B cell (primary cell): Measurements from ENCODE around the gene NKX6-2. TPM values are rescaled to one million over a fixed set of nuclear protein-coding genes. Genes with fewer than 3 reads are reported as not detected.

ENCODE experiments used
- ATAC-seq: fragments of 200-7000 bp; cut with Tn5 transposase; one replicate; pipeline ENCODE4 v1.10.0; 2021; ENCODE audit warnings: low read depth, mild to moderate bottlenecking, moderate number of reproducible peaks, moderate library complexity
- CTCF ChIA-PET: fragments of 350-600 bp; sonication (Branson Sonifier 250); formaldehyde crosslinking; loops from one replicate; lab custom pipeline; 2021; ENCODE audit warnings: antibody characterized with exemption, inconsistent platforms; lab: Charles Lee
- POLR2A ChIA-PET: fragments of 350-600 bp; sonication (Branson Sonifier 250); formaldehyde crosslinking; loops from one replicate; lab custom pipeline; 2021; ENCODE audit warnings: antibody characterized with exemption; lab: Charles Lee
- DNase-seq: peaks from one replicate; pipeline ENCODE4 v3.0.0; 2013
- H2AFZ ChIP-seq: 2 replicates; pipeline ENCODE4 v1.6.1; 2012; ENCODE audit warnings: mild to moderate bottlenecking, low read depth, low read length; ENCODE audit not compliant: insufficient read depth, poor library complexity, severe bottlenecking
- H3K27ac ChIP-seq, 2 donors: 1 replicate in 1 of 2; 2 replicates in 1 of 2; pipeline ENCODE4 v1.5.1; 2012 to 2013; ENCODE audit warnings: low read length in 2 of 2, mild to moderate bottlenecking in 2 of 2, moderate library complexity in 1 of 2
- H3K27me3 ChIP-seq, 4 experiments: fragments of 200-600 bp in 1 of 4; sonication (generic) in 1 of 4; replicated peaks in 1 of 4; 1 replicate in 2 of 4; 2 replicates in 2 of 4; pipeline versions ENCODE4 v1.6.1 to v1.7.0; 2013 to 2016; ENCODE audit warnings: low read length in 3 of 4, mild to moderate bottlenecking in 2 of 4, mixed read lengths in 1 of 4, moderate library complexity in 1 of 4; ENCODE audit not compliant: insufficient read depth in 4 of 4, control insufficient read depth in 3 of 4; ENCODE audit errors: control extremely low read depth in 1 of 4
- H3K36me3 ChIP-seq, 2 experiments: replicated peaks in 1 of 2; 1 replicate in 1 of 2; 2 replicates in 1 of 2; pipeline versions ENCODE4 v1.6.1 to v1.7.1; 2013; ENCODE audit warnings: low read length in 1 of 2; ENCODE audit not compliant: insufficient read depth in 2 of 2, control insufficient read depth in 1 of 2; ENCODE audit errors: control extremely low read depth in 1 of 2, extremely low read depth in 1 of 2
- H3K4me1 ChIP-seq, 2 donors: fragments of 200-600 bp in 1 of 2; sonication (generic) in 1 of 2; 1 replicate in 1 of 2; 2 replicates in 1 of 2; pipeline versions ENCODE4 v1.5.1 to v1.6.1; 2013 to 2017; ENCODE audit warnings: low read length in 2 of 2; ENCODE audit not compliant: control insufficient read depth in 2 of 2, insufficient read depth in 2 of 2
- H3K4me2 ChIP-seq: replicated peaks from 2 replicates; pipeline ENCODE3; 2012; ENCODE audit warnings: mild to moderate bottlenecking, low read depth, low read length; ENCODE audit not compliant: poor library complexity, severe bottlenecking
- H3K4me3 ChIP-seq, 5 experiments: fragments of 200-600 bp in 1 of 5; sonication (generic) in 1 of 5; 1 replicate in 3 of 5; 2 replicates in 2 of 5; pipeline versions ENCODE4 v1.5.1 to v1.7.0; 2011 to 2016; ENCODE audit warnings: low read length in 4 of 5, mild to moderate bottlenecking in 4 of 5, low read depth in 2 of 5, control low read depth in 1 of 5, moderate library complexity in 1 of 5; ENCODE audit not compliant: insufficient read depth in 1 of 5; ENCODE audit errors: control extremely low read depth in 1 of 5, extremely low read depth in 1 of 5
- H3K79me2 ChIP-seq: fragments of 200-600 bp; sonication (generic); one replicate; pipeline ENCODE4 v1.6.0; 2016; ENCODE audit warnings: low read length; ENCODE audit not compliant: control insufficient read depth, insufficient read depth
- H3K9ac ChIP-seq: fragments of 200-600 bp; sonication (generic); 2 replicates; pipeline ENCODE4 v1.6.1; 2017; ENCODE audit warnings: mild to moderate bottlenecking, low read length, moderate library complexity
- H3K9me3 ChIP-seq, 3 donors: one replicate each; pipeline versions ENCODE4 v1.6.1 to v1.7.1; 2013; ENCODE audit warnings: low read length in 2 of 3; ENCODE audit not compliant: control insufficient read depth in 2 of 3, insufficient read depth in 1 of 3; ENCODE audit errors: control extremely low read depth in 1 of 3
- H4K20me1 ChIP-seq: 2 replicates; pipeline ENCODE4 v1.6.0; 2012; ENCODE audit warnings: mild to moderate bottlenecking, low read length; ENCODE audit not compliant: insufficient read depth, control insufficient read depth, poor library complexity, severe bottlenecking
- H3K27ac Mint-ChIP-seq: one replicate; pipeline ENCODE4 v1.8.0; 2021; ENCODE audit warnings: mixed read lengths
- H3K27me3 Mint-ChIP-seq: one replicate; pipeline ENCODE4 v1.8.0; 2021; ENCODE audit warnings: mixed read lengths
- H3K4me1 Mint-ChIP-seq: one replicate; pipeline ENCODE4 v1.8.0; 2021; ENCODE audit warnings: mixed read lengths
- H3K4me3 Mint-ChIP-seq: one replicate; pipeline ENCODE4 v1.8.0; 2021; ENCODE audit warnings: mixed read lengths
- H3K9me3 Mint-ChIP-seq: one replicate; pipeline ENCODE4 v1.8.0; 2022; ENCODE audit warnings: mixed read lengths; ENCODE audit not compliant: insufficient read depth
- CTCF ChIP-seq: fragments of 200-600 bp; IDR thresholded peaks from one replicate; pipeline ENCODE4 v1.8.0; 2022; ENCODE audit warnings: antibody characterized with exemption, mild to moderate bottlenecking
- EZH2 ChIP-seq: IDR thresholded peaks from 2 replicates; pipeline ENCODE4 v1.6.1; 2012; ENCODE audit warnings: borderline replicate concordance, low read depth, mild to moderate bottlenecking, moderate library complexity, low read length; ENCODE audit not compliant: insufficient read depth, poor library complexity, severe bottlenecking
- WGBS: methylation state at CpG from one replicate; pipeline ENCODE4 v1.1.5; 2013; ENCODE audit warnings: missing lambda C conversion rate; ENCODE audit not compliant: insufficient coverage; 5-methylcytosine and 5-hydroxymethylcytosine counted together
- intact Hi-C: fragments of 100-400 bp; cut with micrococcal nuclease; formaldehyde crosslinking; loops from one replicate; pipeline ENCODE4 v1.10.0; 2022
- polyA plus RNA-seq: library from polyadenylated mRNA; depleted of rRNA; stranded (reverse); fragments of >200 nt; gene quantifications from 2 replicates; pipeline ENCODE4 v1.2.3, GENCODE V29; 2012
- total RNA-seq, 2 donors: library from RNA; stranded (reverse); fragments of 120-200 nt in 1 of 2; gene quantifications; 1 replicate in 1 of 2; 2 replicates in 1 of 2; pipeline versions ENCODE4 v1.2.3 to v1.2.4, GENCODE V29; 2013 to 2022

The NKX6-2 gene
- total and polyA plus RNA-seq, 2 donors (not counting 1 experiment from before 2014, with no cell fraction given), result not detected

- no peak for TF ChIP-seq CTCF
- no peak for TF ChIP-seq EZH2
- no peak for DNase-seq
- Mint-ChIP-seq H3K9me3 (peaks cover 4% of the 10 kb centered on the region), H3K27me3 (no peaks in the 10 kb centered on the region), H3K27ac (no peak overlapping the region), H3K4me1 (no peaks in the 10 kb centered on the region), H3K4me3 (no peak overlapping the region)
- H2AFZ ChIP-seq, result no peak overlapping the region
- no peak overlapping the region for H3K27ac ChIP-seq
- ATAC-seq, result no peak
- H3K9ac ChIP-seq, result no peak overlapping the region
- H3K4me2 ChIP-seq, result no peak overlapping the region
- no peaks in the 10 kb centered on the region for H3K27me3 ChIP-seq
- H3K4me3 ChIP-seq, result no peak overlapping the region
- intact Hi-C loops, result no loop called here
- CTCF ChIA-PET, result no interaction called here
- 98% methylated on average over 12 of the region's 15 CpGs for WGBS
- H3K9me3 ChIP-seq, result peaks cover 0 to 49% (median 0%) of the 10 kb centered on the region in 3 donors
- H3K36me3 ChIP-seq, result peaks cover 0 to 39% of the 10 kb centered on the region in 2 experiments
- POLR2A ChIA-PET, result no interaction called here
- H3K4me1 ChIP-seq, result no peaks in the 10 kb centered on the region
- no peaks in the 10 kb centered on the region for H3K79me2 ChIP-seq
- peaks cover 9% of the 10 kb centered on the region for H4K20me1 ChIP-seq
Measured at GRCh38 chr10:132753596-132753995, 32.4 kb downstream of the NKX6-2 start.

- Mint-ChIP-seq H3K4me1 (no peaks in the 10 kb centered on the region), H3K4me3 (no peak overlapping the region), H3K27me3 (no peaks in the 10 kb centered on the region), H3K9me3 (peaks cover 4% of the 10 kb centered on the region), H3K27ac (no peak overlapping the region)
- no peak for ATAC-seq
- H3K4me2 ChIP-seq, result no peak overlapping the region
- no peaks in the 10 kb centered on the region for H3K79me2 ChIP-seq
- ChIA-PET CTCF (no interaction called here), POLR2A (no interaction called here)
- peaks cover 0 to 49% (median 0%) of the 10 kb centered on the region in 3 donors for H3K9me3 ChIP-seq
- H3K27ac ChIP-seq, result no peak overlapping the region
- intact Hi-C loops, result no loop called here
- no peak overlapping the region for H3K9ac ChIP-seq
- H3K27me3 ChIP-seq, result no peaks in the 10 kb centered on the region
- WGBS, result 98% methylated on average over 23 of the region's 28 CpGs
- peaks cover 9% of the 10 kb centered on the region for H4K20me1 ChIP-seq
- H2AFZ ChIP-seq, result no peak overlapping the region
- TF ChIP-seq EZH2 (no peak), CTCF (no peak)
- no peak for DNase-seq
- peaks cover 0 to 37% of the 10 kb centered on the region in 2 experiments for H3K36me3 ChIP-seq
- H3K4me3 ChIP-seq, result no peak overlapping the region
- H3K4me1 ChIP-seq, result no peaks in the 10 kb centered on the region
Measured at GRCh38 chr10:132752961-132753360, 33.0 kb downstream of the NKX6-2 start.
